Measurements from ENCODE around the gene CDC25A.

- TF ChIP-seq, protein P1, sequence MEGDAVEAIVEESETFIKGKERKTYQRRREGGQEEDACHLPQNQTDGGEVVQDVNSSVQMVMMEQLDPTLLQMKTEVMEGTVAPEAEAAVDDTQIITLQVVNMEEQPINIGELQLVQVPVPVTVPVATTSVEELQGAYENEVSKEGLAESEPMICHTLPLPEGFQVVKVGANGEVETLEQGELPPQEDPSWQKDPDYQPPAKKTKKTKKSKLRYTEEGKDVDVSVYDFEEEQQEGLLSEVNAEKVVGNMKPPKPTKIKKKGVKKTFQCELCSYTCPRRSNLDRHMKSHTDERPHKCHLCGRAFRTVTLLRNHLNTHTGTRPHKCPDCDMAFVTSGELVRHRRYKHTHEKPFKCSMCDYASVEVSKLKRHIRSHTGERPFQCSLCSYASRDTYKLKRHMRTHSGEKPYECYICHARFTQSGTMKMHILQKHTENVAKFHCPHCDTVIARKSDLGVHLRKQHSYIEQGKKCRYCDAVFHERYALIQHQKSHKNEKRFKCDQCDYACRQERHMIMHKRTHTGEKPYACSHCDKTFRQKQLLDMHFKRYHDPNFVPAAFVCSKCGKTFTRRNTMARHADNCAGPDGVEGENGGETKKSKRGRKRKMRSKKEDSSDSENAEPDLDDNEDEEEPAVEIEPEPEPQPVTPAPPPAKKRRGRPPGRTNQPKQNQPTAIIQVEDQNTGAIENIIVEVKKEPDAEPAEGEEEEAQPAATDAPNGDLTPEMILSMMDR (IDR thresholded peaks at IDR 0.05): no peak
- TF ChIP-seq POLR2A (IDR thresholded peaks at IDR 0.05): no peak
Measured at GRCh38 chr3:48202632-48203031, 14.4 kb upstream of the CDC25A start.

Data from lower leg skin (tissue), 3 donors.